HuH-7 (cell line): ENCODE data around the gene C6orf47.
"Not testable (repeated sequence)": the region's sequence is repeated elsewhere in the genome, so short reads cannot be mapped to it uniquely, and the experiment has no call there.

ENCODE experiments used
- DNase-seq: peaks from one replicate; pipeline ENCODE4 v3.0.0; 2011; ENCODE audit warnings: low spot score

The C6orf47 gene, protein sequence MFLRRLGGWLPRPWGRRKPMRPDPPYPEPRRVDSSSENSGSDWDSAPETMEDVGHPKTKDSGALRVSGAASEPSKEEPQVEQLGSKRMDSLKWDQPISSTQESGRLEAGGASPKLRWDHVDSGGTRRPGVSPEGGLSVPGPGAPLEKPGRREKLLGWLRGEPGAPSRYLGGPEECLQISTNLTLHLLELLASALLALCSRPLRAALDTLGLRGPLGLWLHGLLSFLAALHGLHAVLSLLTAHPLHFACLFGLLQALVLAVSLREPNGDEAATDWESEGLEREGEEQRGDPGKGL

DNA sequence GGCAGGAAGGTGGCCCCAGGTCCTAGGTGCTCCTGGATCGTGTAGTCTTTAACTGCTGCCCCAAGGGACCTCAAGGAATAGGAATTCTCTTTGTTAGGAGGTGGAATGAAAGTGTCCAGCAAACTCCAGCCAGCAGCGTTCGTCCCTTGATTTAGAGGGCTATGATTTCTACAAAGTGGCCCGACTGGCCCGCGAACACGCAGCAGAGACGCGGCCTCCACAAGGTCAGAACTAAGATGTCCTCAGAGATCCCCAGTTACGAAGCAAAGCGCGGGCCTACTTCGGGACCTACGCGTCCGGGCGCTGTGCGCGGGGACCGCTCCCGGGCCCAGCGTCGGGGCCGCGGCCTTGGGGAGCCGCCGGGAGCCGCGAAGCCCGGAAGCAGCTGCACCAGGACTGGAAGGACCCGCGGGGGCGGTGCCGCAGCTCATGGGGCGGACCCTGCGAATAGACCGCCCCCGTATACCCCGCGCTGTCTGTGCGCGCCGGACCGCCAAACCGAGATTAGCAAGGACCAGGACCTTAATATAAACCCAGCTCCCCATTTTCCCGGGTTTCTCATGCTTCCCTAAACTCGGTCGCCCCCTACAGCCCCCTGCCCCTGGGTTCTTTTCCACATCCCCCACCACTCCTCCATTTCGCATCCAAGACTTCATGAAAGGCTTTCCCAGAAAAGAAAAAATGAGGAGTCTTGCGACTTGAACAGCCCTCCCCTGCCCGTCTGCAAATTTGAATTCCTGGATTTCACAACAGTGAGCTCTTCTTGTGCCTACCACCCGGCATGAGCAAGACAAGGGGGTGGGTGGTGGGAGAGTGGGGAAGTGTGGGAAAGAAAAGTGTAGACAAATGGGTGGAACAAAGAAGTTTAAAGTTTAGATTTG, at the start of gene C6orf47:
C6orf47 (minus strand) TSS at position 398 of the 881 bp plus-strand sequence. CDS start 831 bp downstream, outside the sequence.
- peak; percentile 80 for DNase-seq

DNA sequence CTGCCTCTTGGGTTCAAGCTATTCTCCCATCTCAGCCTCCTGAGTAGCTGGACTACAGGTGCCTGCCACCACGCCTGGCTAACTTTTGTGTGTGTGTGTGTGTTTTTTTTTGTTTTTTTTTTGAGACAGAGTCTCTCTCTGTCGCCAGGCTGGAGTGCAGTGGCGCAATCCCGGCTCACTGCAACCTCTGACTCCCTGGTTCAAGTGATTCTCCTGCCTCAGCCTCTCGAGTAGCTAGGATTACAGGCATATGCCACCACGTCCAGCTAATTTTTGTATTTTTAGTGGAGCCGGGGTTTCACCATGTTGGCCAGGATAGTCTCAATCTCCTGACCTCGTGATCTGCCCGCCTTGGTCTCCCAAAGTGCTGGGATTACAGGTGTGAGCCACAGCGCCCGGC, 48.6 kb upstream of the C6orf47 start:
- DNase-seq: not testable (repeated sequence)

DNA sequence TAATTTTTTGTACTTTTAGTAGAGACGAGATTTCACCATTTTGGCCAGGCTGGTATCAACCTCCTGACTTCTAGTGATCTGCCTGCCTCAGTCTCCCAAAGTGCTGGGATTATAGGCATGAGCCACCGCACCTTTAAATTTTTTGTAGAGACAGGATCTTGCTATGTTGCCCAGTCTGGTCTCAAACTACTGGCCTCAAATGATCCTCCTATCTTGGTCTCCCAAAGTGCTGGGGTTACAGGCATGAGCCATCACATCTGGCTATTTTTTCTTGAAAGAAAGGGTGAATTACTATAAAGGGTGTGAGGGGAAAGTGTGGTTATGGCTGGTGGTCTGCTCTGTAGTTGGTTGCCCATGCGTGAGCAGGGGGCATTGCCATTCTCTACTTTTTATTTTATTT, 47.6 kb upstream of the C6orf47 start:
- DNase-seq: no peak

DNA sequence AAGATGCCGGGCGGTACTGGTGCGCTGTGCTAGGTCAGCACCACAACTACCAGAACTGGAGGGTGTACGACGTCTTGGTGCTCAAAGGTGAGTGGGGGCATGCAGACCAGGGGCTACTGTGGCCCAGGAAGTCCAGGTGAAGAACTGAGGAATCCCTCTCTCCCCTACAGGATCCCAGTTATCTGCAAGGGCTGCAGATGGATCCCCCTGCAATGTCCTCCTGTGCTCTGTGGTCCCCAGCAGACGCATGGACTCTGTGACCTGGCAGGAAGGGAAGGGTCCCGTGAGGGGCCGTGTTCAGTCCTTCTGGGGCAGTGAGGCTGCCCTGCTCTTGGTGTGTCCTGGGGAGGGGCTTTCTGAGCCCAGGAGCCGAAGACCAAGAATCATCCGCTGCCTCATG, 47.1 kb upstream of the C6orf47 start:
- DNase-seq: no peak

DNA sequence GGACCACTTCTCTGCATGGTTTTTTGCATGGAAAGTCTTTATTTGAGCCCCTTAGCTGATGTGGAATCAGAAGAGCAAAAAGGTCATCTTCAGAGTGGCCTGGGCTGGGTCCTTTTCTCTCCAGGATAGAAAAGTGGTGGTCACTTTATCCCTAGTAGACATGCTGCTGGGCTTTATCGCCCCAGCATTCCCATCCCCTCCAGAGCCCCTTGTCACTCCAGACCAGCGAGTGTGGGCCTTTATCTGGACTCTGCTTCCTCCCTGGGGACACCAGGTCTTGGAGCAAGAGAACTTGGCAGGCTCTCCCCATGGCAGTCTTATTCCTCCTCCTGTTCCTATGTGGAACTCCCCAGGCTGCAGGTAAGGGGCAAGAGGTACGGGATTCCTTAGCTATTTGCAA, 46.0 kb upstream of the C6orf47 start, which contains the start of gene LY6G6F:
LY6G6F (plus strand) TSS at position 268 of the 400 bp plus-strand sequence; CDS start at position 309, 41 bp downstream.
- no peak for DNase-seq

DNA sequence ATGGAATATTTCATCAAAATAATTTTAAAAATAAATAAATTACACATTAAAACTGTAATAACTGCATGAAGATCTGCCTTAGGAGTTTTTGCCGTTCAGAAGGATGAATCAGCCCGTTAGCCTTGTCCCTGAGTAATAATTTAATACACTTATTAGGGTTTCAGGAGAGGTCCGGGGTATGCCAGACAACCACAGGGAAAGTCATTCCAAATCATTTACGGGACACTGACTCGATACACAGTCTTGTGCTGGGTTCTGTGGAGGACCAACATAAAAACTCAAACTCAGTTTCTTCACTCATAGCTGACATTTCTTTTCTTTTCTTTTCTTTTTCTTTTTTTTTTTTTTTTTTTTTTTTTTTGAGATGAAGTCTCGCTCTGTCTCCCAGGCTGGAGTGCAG, 45.4 kb upstream of the C6orf47 start:
- no peak for DNase-seq

DNA sequence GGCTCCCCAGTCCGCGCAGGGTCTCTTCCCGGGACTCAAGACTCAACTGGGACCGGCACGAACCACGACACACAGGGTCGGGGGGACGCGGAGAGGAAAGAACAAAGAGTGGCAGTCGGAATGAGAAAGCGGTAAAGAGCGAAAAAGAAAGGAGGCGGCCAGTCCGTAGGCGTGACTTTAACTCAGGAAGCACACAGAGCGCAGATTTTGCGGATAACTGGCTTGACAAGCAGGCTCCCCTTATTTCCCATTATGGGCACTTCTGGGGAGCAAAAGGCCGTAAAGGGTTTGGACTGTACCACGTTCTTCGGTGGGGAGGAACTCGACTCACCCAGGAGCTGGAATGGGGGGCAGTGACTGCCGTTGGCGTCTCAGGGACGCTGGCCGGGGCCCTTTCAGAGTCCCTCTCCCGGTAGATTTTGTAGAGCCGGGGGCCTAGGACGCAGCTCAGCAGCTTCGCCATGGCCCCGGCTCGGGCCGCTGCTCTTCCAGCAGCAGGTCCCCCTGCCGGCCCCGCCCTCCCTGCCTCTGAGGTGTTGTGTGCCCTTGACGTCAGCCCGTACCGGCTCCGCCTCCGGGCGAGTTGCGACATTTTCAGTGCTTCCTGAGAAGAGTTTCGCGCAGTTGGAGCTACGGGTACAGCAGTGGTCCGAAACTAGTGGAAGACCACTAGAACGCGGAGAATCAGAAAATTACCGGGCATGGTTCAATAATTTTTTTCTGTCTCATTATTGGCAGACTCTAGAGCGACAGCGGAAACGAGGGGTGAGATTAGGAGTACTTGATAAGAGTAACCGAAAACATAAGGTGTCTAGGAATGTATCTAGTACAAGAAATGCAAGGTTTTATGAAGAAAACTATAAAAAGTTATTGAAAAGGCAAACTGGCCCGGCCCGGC, 42.5 kb upstream of the C6orf47 start, which contains the start of gene ABHD16A:
ABHD16A (minus strand) TSS at position 506 of the 898 bp plus-strand sequence; CDS start at position 463, 43 bp downstream.
- DNase-seq: peak; percentile 88

DNA sequence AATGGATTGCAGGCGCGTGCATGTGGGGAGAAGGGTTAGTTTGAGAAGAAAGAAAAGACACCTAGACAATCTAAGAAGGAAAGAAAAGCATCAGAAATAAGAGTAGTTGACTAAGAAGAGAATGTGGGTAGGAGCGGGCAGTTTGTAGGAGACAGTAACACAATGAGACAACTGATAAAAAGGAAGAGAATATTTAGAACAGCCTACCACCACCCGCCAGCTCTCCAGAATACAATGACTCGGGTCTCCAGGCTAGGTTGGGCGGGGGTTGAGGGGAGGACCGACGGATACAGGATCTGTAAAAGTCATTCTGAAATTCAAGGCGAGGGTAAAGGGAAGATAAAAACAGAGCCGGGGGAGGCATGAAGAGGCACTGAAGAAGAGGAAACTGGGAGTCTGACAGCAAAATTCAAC, 41.8 kb upstream of the C6orf47 start:
- DNase-seq: no peak

DNA sequence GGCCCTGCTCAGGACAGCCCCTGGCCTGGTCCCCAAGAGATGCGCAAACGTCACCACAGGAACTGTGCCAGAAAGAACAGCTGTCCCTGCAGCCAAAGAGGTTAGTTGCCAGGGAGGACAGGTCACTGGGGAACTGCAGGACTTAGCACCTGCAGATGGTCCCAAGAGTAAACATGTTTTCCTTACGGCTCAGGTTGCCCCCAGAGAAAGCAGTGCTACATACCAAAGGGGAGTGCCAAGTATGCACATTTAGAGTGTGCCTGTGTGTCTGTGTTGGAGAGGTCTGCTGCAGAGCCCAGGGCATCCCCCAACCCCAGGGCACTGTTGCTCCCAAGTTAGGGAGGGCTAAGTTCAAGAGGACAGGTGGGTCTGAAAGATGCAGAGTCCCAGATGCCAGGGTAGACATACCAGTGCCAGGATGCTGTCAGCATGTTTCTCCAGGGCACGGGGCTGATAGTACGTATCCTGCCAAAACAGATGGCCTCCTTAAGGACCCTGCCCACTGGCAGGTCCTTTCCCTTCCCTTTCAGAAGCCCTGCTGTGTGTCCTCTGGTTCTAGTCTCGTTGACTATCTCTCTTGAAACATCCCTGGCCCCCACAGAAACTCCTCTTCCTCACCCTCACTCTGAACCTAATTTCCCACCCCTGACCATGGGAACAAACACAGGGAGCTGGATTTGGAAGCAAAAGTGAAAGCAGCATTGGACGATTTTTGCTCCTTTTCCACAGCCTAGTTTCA, 41.3 kb upstream of the C6orf47 start:
- no peak for DNase-seq

DNA sequence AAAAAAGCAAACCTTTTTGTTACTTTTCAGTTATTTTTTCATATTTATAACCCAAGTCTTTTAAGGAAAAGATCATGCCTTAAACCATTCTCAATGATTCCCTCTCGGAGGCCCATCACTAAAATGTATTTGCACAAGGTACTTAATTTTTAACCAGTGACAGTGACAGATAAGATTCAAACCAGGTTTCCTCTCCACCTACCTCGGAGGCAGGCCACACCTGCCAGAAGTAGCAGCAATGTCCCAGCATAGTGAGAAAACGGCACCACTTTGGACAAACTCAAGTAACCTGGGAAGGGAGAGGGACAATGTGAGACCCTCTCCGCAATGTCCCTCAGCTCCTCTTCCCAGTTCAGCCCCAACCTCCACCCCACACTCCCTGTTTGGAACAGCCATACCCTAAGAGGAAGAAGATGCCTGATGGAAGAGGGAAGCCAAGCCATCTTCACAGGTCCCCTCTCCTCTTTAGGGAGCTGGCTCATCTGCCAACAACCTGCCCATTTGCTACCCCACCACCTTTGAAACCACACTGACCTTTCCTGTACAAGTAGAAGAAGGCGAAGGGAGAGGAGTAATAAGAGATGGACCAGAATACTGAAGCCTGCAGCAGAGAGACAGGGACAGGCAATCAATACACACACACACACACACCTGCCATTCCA, 40.3 kb upstream of the C6orf47 start:
- DNase-seq: no peak

DNA sequence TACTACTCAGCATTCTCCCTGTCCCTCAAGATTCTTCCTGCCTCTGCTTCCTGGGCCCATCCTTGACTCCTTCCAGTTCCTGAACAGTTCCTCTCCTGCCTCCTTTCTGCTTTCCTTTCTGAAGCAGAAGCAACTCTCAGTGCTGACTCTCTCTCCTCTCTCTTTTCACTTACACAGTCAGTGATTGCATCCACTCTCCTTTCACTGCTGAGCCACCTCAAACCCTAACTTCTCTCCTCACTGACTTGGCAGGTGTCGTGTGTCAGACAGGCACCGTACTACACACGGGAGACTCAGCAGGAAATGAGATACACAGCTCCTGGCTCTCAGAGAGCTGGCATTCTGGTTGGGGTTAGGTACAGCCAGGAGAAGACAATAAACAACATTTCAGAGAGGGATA, 37.0 kb upstream of the C6orf47 start:
- no peak for DNase-seq

DNA sequence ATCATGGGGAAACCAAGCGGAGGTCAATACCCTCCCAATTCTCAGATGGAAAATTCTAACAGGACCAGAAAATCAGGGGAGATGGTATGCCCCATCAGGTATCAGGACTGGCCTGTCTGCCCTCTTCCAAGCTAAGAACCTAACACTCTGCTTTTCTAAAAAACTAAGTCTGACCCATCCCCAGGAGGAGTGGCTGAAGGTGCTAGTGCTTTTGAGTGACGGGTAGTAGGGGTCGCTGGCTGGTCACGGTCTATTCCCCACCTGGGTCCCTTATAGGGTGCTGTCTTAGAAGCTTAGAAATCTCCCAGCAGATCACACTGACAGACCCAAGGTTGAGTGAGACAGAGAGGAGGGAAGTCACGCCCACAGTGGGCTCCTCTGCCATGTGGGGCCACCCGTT, 33.0 kb upstream of the C6orf47 start:
- DNase-seq: no peak

DNA sequence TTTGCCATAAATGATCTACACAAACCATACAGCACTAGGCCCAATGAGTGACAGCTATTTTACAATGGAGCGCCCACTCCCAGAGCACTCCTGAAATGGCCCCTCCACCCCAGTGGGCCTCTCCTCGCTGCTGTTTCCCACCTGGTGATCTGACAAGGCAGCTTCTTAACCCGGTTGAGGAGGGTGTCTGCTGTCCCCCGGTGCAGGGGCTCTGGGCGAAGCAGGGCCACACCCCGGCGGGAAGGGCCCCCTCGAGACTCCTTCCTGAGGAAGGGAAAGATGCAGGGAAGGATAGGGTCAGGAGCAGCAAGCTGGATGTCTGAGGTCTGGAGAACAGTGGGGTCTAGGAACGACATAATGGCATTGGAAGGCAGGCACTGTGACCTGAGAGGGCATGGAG, 32.3 kb upstream of the C6orf47 start:
- DNase-seq: no peak

DNA sequence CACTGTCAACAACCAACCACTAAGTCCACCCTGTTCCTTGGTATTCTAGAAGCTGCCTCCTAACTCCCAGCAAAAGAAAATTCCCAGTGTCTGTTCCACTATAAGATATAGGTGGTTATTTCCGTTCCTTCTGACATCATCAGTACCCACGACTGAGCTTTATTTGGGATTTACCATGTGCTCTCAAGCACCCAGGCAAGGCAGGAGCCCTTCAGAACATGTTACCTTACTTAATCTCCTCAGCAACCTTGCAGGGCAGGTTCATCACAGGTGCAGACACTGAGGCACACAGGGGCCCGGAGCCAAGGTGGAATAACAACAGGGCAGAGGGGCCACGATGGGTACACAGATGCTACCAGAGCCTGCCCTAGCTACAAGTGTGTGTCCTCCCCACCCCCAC, 31.8 kb upstream of the C6orf47 start:
- no peak for DNase-seq

DNA sequence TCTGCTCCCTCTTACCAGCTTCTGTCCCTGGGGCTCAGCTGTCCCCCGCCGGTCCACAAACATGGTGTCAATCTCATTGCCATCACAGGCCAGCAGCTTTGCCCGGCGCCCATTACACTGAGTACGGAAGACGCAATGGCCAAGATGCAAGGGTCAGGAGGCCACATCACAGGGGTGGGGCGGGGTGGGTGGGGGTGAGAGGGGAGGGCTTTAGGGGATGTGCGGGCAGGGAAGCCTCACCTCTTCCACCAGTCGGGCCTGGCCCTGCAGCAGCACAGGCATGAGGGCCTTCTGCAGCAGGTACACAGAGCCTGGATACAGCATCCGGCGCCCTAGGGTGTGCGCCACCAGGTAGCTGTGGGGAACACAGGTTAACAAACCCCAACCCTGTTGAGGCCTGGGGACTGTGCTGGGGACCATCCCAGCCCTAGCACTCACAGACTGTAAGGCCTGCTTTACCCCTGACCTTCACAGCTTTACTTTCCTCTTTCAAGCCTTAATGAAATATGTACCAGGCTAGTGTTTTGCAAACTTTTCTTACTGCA, 31.1 kb upstream of the C6orf47 start:
- DNase-seq: no peak

DNA sequence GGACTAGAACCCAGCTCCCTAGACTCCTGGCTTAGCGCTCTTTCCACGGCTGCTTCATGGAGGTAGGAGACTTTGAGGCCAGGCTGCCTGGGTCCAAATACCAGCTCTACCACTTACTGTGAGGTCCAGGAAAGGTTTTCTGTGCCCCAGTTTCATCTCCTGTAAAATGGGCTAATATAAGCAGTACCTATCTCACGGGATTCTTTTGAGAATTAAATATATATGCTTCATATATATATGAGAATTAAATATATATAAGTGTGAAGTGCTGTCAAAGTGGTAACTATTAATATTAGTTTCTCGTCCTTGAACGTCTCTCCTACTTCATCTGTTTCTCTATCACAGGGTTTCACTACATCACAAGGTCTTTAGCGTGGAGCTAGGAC, 30.5 kb upstream of the C6orf47 start:
- no peak for DNase-seq

DNA sequence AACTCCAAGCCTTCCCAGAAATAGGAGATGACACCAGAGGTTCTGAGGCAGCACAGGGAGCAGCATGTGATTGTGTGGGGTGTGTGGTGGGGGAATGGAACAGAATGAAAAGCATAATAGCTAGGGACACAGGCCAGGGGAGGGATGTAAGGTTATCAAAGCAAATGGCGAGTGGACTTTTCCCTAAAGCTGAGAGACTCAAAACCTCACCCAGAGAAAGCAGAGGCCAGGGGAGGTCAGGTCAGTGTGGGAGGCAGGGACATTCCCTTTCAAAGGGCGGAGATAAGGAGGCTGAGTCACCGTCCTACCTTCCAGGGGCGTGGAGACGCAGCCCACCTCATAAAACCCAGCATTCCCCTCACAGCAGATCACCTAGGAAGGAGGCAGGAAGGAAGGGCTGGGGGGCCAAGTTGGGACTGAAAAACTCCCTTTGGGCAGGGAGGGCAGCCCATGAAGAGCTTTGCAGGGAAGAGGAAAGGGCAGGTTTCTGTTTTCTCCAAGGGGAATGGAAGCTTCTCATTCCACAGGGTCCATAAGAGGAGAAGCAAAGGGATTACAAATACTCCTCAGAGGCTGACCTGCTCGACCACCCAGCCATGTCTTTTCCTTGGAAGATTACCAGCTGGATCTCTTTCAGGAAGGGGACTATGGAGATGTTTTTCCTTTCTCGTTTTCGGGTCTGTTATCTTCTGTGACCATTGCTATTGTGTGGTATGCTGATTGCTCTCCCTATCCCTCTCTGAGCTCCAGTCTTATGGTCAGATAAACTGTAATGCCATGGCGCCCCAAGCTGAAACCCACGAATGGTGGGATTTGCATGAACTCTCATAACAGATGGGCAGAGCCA, 29.9 kb upstream of the C6orf47 start:
- DNase-seq: peak; percentile 76

DNA sequence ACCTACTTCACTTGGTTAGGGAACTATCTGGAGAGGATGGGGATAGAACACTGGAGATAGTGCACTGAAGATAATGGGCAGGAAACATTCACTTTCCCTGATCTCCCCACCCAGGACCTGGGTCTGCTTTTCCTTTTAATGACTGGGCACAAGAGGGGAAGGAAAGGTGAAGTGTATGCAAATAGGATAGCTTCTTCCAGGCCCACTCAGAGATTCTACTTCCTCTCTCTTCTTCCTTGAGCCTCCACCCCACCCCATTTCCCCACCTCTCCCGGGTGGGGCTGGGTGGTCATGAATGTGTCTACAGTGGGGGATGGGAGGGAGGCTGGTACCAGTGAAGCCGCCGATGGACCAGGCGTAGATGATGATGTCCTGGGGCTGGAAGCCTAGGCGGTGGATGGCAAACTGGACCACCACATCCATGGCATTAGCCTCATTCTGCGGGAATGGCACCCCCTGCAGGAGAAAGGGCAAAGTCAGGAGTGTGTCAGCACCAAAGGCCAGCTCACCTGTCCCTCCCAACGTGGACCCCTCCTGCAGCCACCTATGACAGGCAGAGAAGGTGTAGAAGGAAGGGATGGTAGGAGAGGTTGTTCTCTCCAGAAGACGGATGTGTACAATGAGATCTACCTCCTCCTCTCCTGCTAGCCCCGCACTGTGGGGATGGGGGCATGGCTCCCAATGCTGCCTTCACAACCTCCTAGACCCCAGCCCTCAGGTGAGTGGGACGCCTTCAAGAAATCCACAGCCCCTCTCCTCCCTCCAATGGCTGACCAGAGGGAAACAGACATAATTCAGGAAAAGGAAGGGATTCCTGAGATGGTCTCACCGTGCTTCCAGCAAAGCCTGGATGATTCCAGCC, 28.9 kb upstream of the C6orf47 start:
- DNase-seq: no peak
